ENCODE measurements around the gene EFNB1. TPM values are rescaled to one million over a fixed set of nuclear protein-coding genes. Genes with fewer than 3 reads are reported as not detected.
"Not testable (repeated sequence)": the region's sequence is repeated elsewhere in the genome, so short reads cannot be mapped to it uniquely, and the experiment has no call there.

EFNB1 gene
- polyA plus RNA-seq: 10 to 100 TPM; 22.2 to 24.0 TPM

DNA sequence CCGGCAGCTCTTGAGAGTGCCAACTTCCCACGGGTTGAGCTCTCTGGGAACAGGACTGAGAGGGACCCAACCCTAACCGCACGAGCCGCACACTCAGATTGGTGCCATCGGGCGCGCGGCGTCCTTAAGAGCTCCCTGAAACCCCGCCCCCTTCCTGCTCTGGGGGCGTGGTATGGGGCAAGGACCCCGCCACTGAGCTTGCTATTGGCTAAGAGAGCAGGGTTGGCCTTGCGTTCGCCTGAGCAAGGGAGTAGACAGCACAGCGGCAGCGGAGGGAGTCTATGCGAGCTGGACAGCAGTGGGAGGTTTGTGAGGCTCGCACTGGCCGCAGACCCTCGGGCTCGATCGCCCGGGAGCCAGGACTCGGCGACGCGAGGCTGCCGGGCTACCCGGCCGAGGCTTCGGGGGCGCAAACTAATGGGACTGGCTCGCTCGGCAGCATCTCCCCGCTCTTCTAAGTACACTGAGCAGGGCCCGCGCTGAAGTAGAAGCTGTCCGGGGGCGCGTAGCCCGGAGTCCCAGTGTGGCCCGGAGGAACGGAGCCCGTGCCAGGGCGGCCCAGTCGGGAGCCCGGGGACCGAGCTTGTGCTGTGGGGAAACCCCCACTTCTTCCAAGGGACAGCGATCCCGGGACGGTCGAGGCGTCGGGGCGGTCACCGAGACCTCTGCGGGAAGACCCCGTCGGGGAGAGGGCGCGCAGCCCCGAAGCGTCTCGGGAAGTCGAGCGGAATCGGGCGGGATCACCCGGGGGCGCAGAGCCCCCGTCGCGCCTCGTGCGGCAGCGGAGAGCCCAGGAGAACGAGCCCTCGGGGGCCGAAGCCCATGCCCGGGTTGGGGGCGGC lies at the start of gene EFNB1:
EFNB1 (plus strand) TSS at position 282 of the 842 bp plus-strand sequence. CDS start 756 bp downstream, outside the sequence.
- Histone ChIP-seq H3K36me3 (ENCODE audit: control insufficient read depth in 2 of 2, insufficient read depth in 2 of 2, low read length in 1 of 2) (no peaks in the 10 kb centered on the region), H3K9me3 (ENCODE audit: control insufficient read depth in 2 of 2, insufficient read depth in 1 of 2, low read depth in 1 of 2, low read length in 1 of 2) (peaks cover 0 to 4% of the 10 kb centered on the region in 2 donors), H3K27me3 (ENCODE audit: control insufficient read depth in 1 of 2, insufficient read depth in 2 of 2, low read length in 2 of 2) (no peaks in the 10 kb centered on the region), H3K4me1 (ENCODE audit: control insufficient read depth in 2 of 2, insufficient read depth in 2 of 2, low read length in 1 of 2) (no peaks in the 10 kb centered on the region), H3K27ac (ENCODE audit: low read depth in 2 of 2, low read length in 1 of 2) (peak within 1 kb of the TSS; percentile 68 to 77), H3K4me3 (ENCODE audit: low read depth in 1 of 2, low read length in 2 of 2) (peak within 1 kb of the TSS; percentile 72 to 73)
- WGBS, 2 donors: 0 to 33% methylated on average over 62 to 82 of the region's 82 CpGs

DNA sequence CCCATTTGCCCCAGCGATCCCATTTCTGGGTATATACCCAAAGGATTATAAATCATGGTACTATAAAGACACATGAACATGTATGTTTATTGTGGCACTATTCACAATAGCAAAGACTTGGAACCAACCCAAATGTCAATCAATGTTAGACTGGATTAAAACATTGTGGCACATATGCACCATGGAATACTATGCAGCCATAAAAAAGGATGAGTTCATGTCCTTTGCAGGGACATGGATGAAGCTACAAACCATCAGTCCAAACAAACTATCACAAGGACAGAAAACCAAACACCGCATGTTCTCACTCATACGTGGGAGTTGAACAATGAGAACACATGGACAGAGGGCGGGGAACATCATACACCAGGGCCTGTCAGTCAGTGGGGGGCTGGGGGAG lies 47.5 kb upstream of the EFNB1 start:
- H3K36me3 ChIP-seq (ENCODE audit: control insufficient read depth in 2 of 2, insufficient read depth in 2 of 2, low read length in 1 of 2); H3K9me3 ChIP-seq (ENCODE audit: control insufficient read depth in 2 of 2, insufficient read depth in 1 of 2, low read depth in 1 of 2, low read length in 1 of 2); H3K4me1 ChIP-seq (ENCODE audit: control insufficient read depth in 2 of 2, insufficient read depth in 2 of 2, low read length in 1 of 2); H3K27me3 ChIP-seq (ENCODE audit: control insufficient read depth in 1 of 2, insufficient read depth in 2 of 2, low read length in 2 of 2); H3K4me3 ChIP-seq (ENCODE audit: low read depth in 1 of 2, low read length in 2 of 2); H3K27ac ChIP-seq (ENCODE audit: low read depth in 2 of 2, low read length in 1 of 2): not testable (repeated sequence)
- 88 to 95% methylated on average over 4 of the region's 4 CpGs for WGBS, 2 donors

DNA sequence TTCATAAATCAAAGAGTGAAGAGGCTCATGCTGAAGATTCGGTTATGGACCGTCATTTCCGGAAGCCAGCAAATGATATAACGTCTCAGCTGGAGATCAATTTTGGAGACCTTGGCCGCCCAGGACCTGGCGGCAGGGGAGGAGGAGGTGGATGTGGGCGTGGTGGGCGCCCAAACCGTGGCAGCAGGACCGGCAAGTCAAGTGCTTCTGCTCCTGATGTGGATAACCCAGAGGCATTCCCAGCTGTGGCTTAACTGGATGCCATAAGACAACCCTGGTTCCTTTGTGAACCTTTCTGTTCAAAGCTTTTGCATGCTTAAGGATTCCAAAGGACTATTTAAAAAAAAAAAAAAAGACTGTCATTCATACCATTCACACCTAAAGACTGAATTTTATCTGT lies 44.0 kb upstream of the EFNB1 start:
- H3K4me3 ChIP-seq (ENCODE audit: low read depth in 1 of 2, low read length in 2 of 2): no peak overlapping the region
- WGBS, 2 donors: 76 to 87% methylated on average over 10 of the region's 10 CpGs

DNA sequence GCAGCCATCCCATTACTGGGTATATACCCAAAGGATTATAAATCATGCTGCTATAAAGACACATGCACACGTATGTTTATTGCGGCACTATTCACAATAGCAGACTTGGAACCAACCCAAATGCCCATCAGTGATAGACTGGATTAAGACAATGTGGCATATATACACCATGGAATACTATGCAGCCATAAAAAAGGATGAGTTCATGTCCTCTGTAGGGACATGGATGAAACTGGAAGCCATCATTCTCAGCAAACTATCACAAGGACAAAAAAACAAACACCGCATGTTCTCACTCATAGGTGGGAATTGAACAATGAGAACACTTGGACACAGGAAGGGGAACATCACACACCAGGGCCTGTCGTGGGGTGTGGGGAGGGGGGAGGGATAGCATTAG lies 42.2 kb upstream of the EFNB1 start:
- not testable (repeated sequence) for H3K27ac ChIP-seq (ENCODE audit: low read depth in 2 of 2, low read length in 1 of 2); H3K9me3 ChIP-seq (ENCODE audit: control insufficient read depth in 2 of 2, insufficient read depth in 1 of 2, low read depth in 1 of 2, low read length in 1 of 2); H3K27me3 ChIP-seq (ENCODE audit: control insufficient read depth in 1 of 2, insufficient read depth in 2 of 2, low read length in 2 of 2); H3K36me3 ChIP-seq (ENCODE audit: control insufficient read depth in 2 of 2, insufficient read depth in 2 of 2, low read length in 1 of 2); H3K4me3 ChIP-seq (ENCODE audit: low read depth in 1 of 2, low read length in 2 of 2); H3K4me1 ChIP-seq (ENCODE audit: control insufficient read depth in 2 of 2, insufficient read depth in 2 of 2, low read length in 1 of 2)
- WGBS, 2 donors: 80 to 100% methylated on average over 2 to 4 of the region's 4 CpGs

More for the DNA sequence above, 44.0 kb upstream of the EFNB1 start:
- no peak overlapping the region for H3K27ac ChIP-seq (ENCODE audit: low read depth in 2 of 2, low read length in 1 of 2)
- H3K4me1 ChIP-seq (ENCODE audit: control insufficient read depth in 2 of 2, insufficient read depth in 2 of 2, low read length in 1 of 2): peaks cover 0 to 4% of the 10 kb centered on the region in 2 donors
- no peaks in the 10 kb centered on the region for H3K27me3 ChIP-seq (ENCODE audit: control insufficient read depth in 1 of 2, insufficient read depth in 2 of 2, low read length in 2 of 2)
- peaks cover 0 to 2% of the 10 kb centered on the region in 2 donors for H3K9me3 ChIP-seq (ENCODE audit: control insufficient read depth in 2 of 2, insufficient read depth in 1 of 2, low read depth in 1 of 2, low read length in 1 of 2)
- no peaks in the 10 kb centered on the region for H3K36me3 ChIP-seq (ENCODE audit: control insufficient read depth in 2 of 2, insufficient read depth in 2 of 2, low read length in 1 of 2)

DNA sequence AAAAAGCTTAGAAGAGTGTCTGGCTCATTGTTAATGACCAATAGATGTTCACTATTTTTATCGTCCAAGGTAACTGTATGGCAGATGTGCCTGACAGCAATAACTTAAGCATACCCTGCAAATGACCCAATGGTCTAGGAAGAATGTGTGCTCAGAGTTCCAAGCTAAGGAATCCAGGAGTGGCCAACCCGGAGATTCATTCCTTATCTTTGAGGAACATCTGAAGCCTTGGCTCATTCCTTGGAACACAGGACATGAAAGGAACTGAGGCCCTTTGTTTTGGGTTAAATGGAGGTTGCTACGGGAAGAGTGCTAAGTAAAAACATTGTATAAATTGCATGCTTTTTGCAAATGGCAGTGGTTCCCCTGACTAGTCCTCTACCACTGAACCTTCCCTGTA lies 38.9 kb upstream of the EFNB1 start:
- 72 to 75% methylated on average over 3 of the region's 3 CpGs for WGBS, 2 donors

DNA sequence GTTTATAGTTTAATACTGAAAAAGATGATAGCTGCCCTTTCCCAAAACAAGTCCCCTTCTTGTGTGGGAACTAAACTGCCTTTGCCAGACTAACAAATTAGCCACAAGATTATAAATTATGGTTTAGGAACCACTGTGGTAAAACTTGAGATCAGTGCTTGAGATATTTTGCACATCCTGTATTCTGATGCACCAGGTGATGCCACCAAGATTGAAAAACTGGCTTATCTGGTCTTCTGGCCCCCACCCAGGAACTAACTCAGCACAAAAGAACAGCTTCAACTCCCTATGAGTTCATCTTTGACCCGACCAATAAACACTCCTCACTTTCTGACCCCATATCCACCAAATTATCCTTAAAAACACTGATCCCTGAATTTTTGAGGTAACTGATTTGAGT lies 36.7 kb upstream of the EFNB1 start:
- Histone ChIP-seq H3K9me3 (ENCODE audit: control insufficient read depth in 2 of 2, insufficient read depth in 1 of 2, low read depth in 1 of 2, low read length in 1 of 2) (no peaks in the 10 kb centered on the region), H3K36me3 (ENCODE audit: control insufficient read depth in 2 of 2, insufficient read depth in 2 of 2, low read length in 1 of 2) (no peaks in the 10 kb centered on the region), H3K4me1 (ENCODE audit: control insufficient read depth in 2 of 2, insufficient read depth in 2 of 2, low read length in 1 of 2) (peaks cover 0 to 4% of the 10 kb centered on the region in 2 donors), H3K4me3 (ENCODE audit: low read depth in 1 of 2, low read length in 2 of 2) (no peak overlapping the region), H3K27ac (ENCODE audit: low read depth in 2 of 2, low read length in 1 of 2) (no peak overlapping the region), H3K27me3 (ENCODE audit: control insufficient read depth in 1 of 2, insufficient read depth in 2 of 2, low read length in 2 of 2) (peaks cover 0 to 4% of the 10 kb centered on the region in 2 donors)
- WGBS, 2 donors: 65 to 76% methylated on average over 1 of the region's 1 CpG

More for the DNA sequence above, 38.9 kb upstream of the EFNB1 start:
- H3K27me3 ChIP-seq (ENCODE audit: control insufficient read depth in 1 of 2, insufficient read depth in 2 of 2, low read length in 2 of 2): peaks cover 0 to 4% of the 10 kb centered on the region in 2 donors
- H3K4me1 ChIP-seq (ENCODE audit: control insufficient read depth in 2 of 2, insufficient read depth in 2 of 2, low read length in 1 of 2): peaks cover 0 to 4% of the 10 kb centered on the region in 2 donors
- H3K27ac ChIP-seq (ENCODE audit: low read depth in 2 of 2, low read length in 1 of 2): no peak overlapping the region
- H3K4me3 ChIP-seq (ENCODE audit: low read depth in 1 of 2, low read length in 2 of 2): no peak overlapping the region
- no peaks in the 10 kb centered on the region for H3K36me3 ChIP-seq (ENCODE audit: control insufficient read depth in 2 of 2, insufficient read depth in 2 of 2, low read length in 1 of 2)
- H3K9me3 ChIP-seq (ENCODE audit: control insufficient read depth in 2 of 2, insufficient read depth in 1 of 2, low read depth in 1 of 2, low read length in 1 of 2): no peaks in the 10 kb centered on the region

DNA sequence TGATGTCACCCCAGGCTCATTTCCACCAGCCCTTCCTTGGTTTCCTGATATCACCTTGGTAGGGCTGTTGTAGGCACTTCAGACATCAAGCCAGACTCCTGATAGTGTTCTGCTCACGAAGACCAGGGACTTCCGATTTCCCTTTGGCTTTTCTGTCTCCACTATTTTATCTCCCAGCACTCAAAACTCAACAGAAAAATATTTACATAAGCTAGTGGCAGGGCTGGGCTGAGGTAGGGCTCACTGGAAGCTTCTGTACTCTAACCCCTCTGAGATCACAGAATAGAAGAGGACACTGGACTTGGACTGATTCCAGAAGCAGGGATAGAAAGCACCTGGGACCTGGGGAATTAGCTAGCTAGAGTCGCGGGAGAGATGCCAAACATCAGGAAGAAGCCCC lies 34.4 kb upstream of the EFNB1 start:
- WGBS, 2 donors: 70 to 83% methylated on average over 4 of the region's 4 CpGs
- Histone ChIP-seq H3K27me3 (ENCODE audit: control insufficient read depth in 1 of 2, insufficient read depth in 2 of 2, low read length in 2 of 2) (peaks cover 0 to 4% of the 10 kb centered on the region in 2 donors), H3K36me3 (ENCODE audit: control insufficient read depth in 2 of 2, insufficient read depth in 2 of 2, low read length in 1 of 2) (no peaks in the 10 kb centered on the region), H3K4me1 (ENCODE audit: control insufficient read depth in 2 of 2, insufficient read depth in 2 of 2, low read length in 1 of 2) (no peaks in the 10 kb centered on the region), H3K9me3 (ENCODE audit: control insufficient read depth in 2 of 2, insufficient read depth in 1 of 2, low read depth in 1 of 2, low read length in 1 of 2) (peaks cover 3 to 5% of the 10 kb centered on the region in 2 donors), H3K27ac (ENCODE audit: low read depth in 2 of 2, low read length in 1 of 2) (no peak overlapping the region), H3K4me3 (ENCODE audit: low read depth in 1 of 2, low read length in 2 of 2) (no peak overlapping the region)

DNA sequence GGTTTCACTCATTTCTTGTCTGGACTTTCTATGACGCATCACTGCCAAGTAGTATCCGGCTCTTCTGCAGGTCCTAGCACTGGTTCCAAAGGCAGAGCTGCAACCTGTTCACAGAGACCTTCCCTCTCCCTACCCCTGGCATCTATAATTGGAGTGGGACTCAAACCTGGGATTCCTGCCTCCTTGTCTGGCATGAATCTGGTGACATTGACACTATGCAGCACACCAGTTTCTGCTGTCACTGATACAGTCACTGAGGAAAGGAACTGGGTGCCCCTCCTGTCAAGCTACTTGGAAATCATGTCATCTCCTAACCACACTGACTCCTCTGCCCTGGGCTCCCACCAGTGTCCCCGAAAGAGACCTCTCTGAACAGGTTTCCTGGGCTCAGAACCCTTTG lies 33.1 kb upstream of the EFNB1 start:
- H3K4me3 ChIP-seq (ENCODE audit: low read depth in 1 of 2, low read length in 2 of 2): no peak overlapping the region
- H3K4me1 ChIP-seq (ENCODE audit: control insufficient read depth in 2 of 2, insufficient read depth in 2 of 2, low read length in 1 of 2): no peaks in the 10 kb centered on the region
- WGBS, 2 donors: 76 to 88% methylated on average over 3 of the region's 3 CpGs
- H3K36me3 ChIP-seq (ENCODE audit: control insufficient read depth in 2 of 2, insufficient read depth in 2 of 2, low read length in 1 of 2): no peaks in the 10 kb centered on the region
- H3K9me3 ChIP-seq (ENCODE audit: control insufficient read depth in 2 of 2, insufficient read depth in 1 of 2, low read depth in 1 of 2, low read length in 1 of 2): peaks cover 3 to 5% of the 10 kb centered on the region in 2 donors
- peaks cover 0 to 4% of the 10 kb centered on the region in 2 donors for H3K27me3 ChIP-seq (ENCODE audit: control insufficient read depth in 1 of 2, insufficient read depth in 2 of 2, low read length in 2 of 2)
- no peak overlapping the region for H3K27ac ChIP-seq (ENCODE audit: low read depth in 2 of 2, low read length in 1 of 2)

DNA sequence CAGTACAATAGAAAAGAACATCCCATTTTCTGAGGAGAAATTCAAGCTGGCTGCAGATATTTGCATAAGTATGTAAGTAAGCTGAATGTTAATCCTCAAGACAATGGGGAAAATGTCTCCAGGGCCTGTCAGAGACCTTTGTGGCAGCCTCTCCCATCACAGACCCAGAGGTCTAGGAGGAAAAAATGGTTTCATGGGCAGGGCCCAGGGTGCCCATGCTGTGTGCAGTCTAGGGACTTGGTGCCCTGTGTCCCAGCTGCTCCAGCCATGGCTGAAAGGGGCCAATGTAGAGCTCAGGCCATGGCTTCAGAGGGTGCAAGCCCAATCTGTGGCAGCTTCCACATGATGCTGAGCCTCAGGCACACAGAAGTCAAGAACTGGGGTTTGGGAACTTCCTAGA lies 30.4 kb upstream of the EFNB1 start:
- not testable (repeated sequence) for H3K27me3 ChIP-seq (ENCODE audit: control insufficient read depth in 1 of 2, insufficient read depth in 2 of 2, low read length in 2 of 2); H3K4me3 ChIP-seq (ENCODE audit: low read depth in 1 of 2, low read length in 2 of 2); H3K27ac ChIP-seq (ENCODE audit: low read depth in 2 of 2, low read length in 1 of 2); H3K36me3 ChIP-seq (ENCODE audit: control insufficient read depth in 2 of 2, insufficient read depth in 2 of 2, low read length in 1 of 2); H3K9me3 ChIP-seq (ENCODE audit: control insufficient read depth in 2 of 2, insufficient read depth in 1 of 2, low read depth in 1 of 2, low read length in 1 of 2); H3K4me1 ChIP-seq (ENCODE audit: control insufficient read depth in 2 of 2, insufficient read depth in 2 of 2, low read length in 1 of 2)

DNA sequence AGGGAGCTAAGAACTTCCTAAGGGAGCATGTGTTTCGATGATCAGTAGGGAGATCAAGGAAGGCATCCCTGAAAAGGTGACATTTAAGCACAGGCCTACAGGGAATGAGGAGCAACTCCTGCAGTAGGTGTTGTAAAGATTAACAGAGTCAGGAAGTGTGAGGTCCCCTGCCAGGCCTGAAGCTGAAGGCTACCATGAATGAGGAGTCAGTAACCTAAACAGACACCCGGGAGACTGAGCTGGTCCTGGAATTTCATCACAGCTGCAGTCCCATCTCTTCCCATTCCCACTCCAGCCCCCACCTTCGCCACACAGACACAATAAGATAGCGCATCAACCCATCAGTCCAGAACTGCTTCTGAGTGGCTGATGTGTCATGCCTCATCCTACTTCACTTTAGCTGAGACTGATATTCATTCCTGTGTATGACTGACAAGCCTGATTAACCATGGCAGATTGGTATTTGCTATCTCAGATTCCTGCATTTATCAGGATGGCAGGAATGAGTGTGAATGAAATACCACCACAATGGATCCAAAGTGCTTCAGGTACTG lies 27.0 kb upstream of the EFNB1 start:
- Histone ChIP-seq H3K27me3 (ENCODE audit: control insufficient read depth in 1 of 2, insufficient read depth in 2 of 2, low read length in 2 of 2) (no peaks in the 10 kb centered on the region), H3K27ac (ENCODE audit: low read depth in 2 of 2, low read length in 1 of 2) (no peak overlapping the region), H3K36me3 (ENCODE audit: control insufficient read depth in 2 of 2, insufficient read depth in 2 of 2, low read length in 1 of 2) (no peaks in the 10 kb centered on the region), H3K4me1 (ENCODE audit: control insufficient read depth in 2 of 2, insufficient read depth in 2 of 2, low read length in 1 of 2) (no peaks in the 10 kb centered on the region), H3K4me3 (ENCODE audit: low read depth in 1 of 2, low read length in 2 of 2) (no peak overlapping the region), H3K9me3 (ENCODE audit: control insufficient read depth in 2 of 2, insufficient read depth in 1 of 2, low read depth in 1 of 2, low read length in 1 of 2) (peaks cover 3 to 5% of the 10 kb centered on the region in 2 donors)
- WGBS, 2 donors: 78 to 88% methylated on average over 4 of the region's 4 CpGs
